Uterus (tissue), 4 donors: ENCODE results near the gene CAMK2A. TPM values are rescaled to one million over a fixed set of nuclear protein-coding genes. Genes with fewer than 3 reads are reported as not detected.

ENCODE experiments used
- DNase-seq, 2 donors: peaks; one replicate each; pipeline ENCODE4 v3.0.0-alpha.2; 2019 to 2020
- H3K27ac ChIP-seq, 2 donors: fragments of 200-600 bp; sonication (generic); 1 replicate in 1 of 2; 2 replicates in 1 of 2; pipeline ENCODE4 v1.5.1; 2016 to 2018
- H3K27me3 ChIP-seq, 2 donors: fragments of 200-600 bp; sonication (generic); one replicate each; pipeline ENCODE4 v1.5.1; 2018 to 2019; ENCODE audit warnings: control low read depth in 1 of 2
- H3K36me3 ChIP-seq, 2 donors: fragments of 200-600 bp; sonication (generic); one replicate each; pipeline ENCODE4 v1.5.1; 2019; ENCODE audit warnings: control low read depth in 1 of 2
- H3K4me1 ChIP-seq, 2 donors: fragments of 200-600 bp; sonication (generic); one replicate each; pipeline ENCODE4 v1.5.1; 2018 to 2019; ENCODE audit warnings: control low read depth in 1 of 2
- H3K4me3 ChIP-seq, 2 donors: fragments of 200-600 bp; sonication (generic); 1 replicate in 1 of 2; 2 replicates in 1 of 2; pipeline ENCODE4 v1.5.1; 2018 to 2019; ENCODE audit warnings: mild to moderate bottlenecking in 1 of 2
- H3K9me3 ChIP-seq, 2 donors: fragments of 200-600 bp; sonication (generic); one replicate each; pipeline ENCODE4 v1.5.1; 2019; ENCODE audit warnings: control low read depth in 1 of 2
- POLR2A ChIP-seq, 2 donors: fragments of 450-650 bp; IDR thresholded peaks; one replicate each; pipeline ENCODE4 v1.6.1; 2016; ENCODE audit warnings: antibody characterized with exemption in 2 of 2, mild to moderate bottlenecking in 1 of 2, moderate library complexity in 1 of 2
- intact Hi-C: fragments of 100-400 bp; cut with DNase I; formaldehyde crosslinking; loops from one replicate; pipeline ENCODE4 v1.15.1; 2023; ENCODE audit warnings: low total_unique reads
- total RNA-seq, 4 donors: library from RNA; depleted of rRNA in 3 of 4; stranded (reverse); fragments of >200 nt in 3 of 4; gene quantifications; one replicate each; pipeline versions ENCODE4 v1.1.0 to v1.2.4, GENCODE V29; 2014 to 2023
- TF ChIP-seq, protein P1 (sequence below), 4 experiments: fragments of 200-600 bp in 2 of 4; fragments of 450-650 bp in 2 of 4; sonication (generic) in 2 of 4; IDR thresholded peaks; one replicate each; pipeline ENCODE4 v1.5.1; 2016 to 2019; ENCODE audit warnings: antibody characterized with exemption in 4 of 4, mild to moderate bottlenecking in 2 of 4, moderate library complexity in 1 of 4
- donor health status: DM: yes; HTN: yes; CAD: no.

CAMK2A gene
- total RNA-seq, 4 donors from 2014 or later: under 0.01 to 23.7 (median 4.3) TPM

DNA sequence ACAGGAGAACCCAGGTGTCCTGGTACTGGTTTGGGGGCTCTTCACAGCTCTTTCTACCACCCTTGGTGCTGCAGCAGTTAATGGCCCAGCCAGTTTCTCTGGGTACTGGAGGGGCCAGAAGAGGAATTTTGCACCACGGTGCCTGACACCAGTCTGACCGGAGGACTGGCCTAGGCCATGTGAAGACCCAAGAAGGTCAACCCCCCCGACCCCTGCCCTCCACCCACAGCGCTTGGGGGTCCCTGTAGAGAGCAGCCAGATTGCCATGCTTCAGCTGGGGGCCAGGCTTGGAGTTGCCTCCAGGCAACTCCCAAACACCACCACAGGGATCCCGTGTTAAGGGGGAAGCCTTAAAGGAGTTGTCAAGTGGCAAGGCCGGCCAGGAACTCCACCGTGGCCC is 6.9 kb upstream of the CAMK2A start:
- no peak for TF ChIP-seq POLR2A (IDR thresholded peaks at IDR 0.05)
- TF ChIP-seq, protein P1, sequence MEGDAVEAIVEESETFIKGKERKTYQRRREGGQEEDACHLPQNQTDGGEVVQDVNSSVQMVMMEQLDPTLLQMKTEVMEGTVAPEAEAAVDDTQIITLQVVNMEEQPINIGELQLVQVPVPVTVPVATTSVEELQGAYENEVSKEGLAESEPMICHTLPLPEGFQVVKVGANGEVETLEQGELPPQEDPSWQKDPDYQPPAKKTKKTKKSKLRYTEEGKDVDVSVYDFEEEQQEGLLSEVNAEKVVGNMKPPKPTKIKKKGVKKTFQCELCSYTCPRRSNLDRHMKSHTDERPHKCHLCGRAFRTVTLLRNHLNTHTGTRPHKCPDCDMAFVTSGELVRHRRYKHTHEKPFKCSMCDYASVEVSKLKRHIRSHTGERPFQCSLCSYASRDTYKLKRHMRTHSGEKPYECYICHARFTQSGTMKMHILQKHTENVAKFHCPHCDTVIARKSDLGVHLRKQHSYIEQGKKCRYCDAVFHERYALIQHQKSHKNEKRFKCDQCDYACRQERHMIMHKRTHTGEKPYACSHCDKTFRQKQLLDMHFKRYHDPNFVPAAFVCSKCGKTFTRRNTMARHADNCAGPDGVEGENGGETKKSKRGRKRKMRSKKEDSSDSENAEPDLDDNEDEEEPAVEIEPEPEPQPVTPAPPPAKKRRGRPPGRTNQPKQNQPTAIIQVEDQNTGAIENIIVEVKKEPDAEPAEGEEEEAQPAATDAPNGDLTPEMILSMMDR (IDR thresholded peaks at IDR 0.05): no peak
- intact Hi-C loops: no loop called here

DNA sequence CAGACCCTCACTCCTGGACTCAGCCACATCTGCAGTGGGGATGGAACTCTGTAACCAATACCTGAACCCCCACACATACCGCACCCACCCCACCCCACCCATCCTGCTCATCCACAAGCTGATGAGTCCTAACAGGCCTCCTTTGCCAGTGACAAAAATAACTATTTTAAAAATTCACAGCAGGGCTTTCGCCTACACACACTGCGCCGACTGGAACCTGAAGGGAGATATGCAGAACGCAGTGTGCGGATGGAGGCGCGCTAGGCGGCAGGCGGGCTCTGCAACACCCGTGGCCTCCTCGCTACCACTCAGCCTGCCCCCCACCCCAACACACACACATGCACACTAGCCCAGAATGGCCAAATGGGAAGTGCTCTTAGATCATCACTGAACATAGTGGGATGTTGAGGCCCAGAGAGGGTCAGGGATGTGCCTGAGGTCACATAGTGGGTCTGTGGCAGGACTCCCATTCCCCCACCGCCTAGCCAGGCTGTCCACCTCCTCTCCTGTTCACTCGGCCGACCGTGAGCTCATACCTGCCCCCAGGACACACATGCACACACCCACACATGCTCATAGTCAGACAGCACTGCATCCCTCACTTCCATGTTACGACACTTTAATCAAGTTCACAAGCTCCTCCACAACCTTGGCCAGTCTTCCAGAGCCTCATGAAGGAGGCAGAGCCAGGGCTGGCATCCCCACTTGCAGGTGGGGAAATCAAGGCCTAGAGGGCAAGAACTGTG is 6.3 kb upstream of the CAMK2A start:
- intact Hi-C loops: no loop called here
- no peaks in the 10 kb centered on the region for H3K36me3 ChIP-seq
- H3K27ac ChIP-seq: peak overlapping the region; percentile 28 to 63
- peaks cover 5 to 9% of the 10 kb centered on the region in 2 donors for H3K4me1 ChIP-seq
- H3K9me3 ChIP-seq: no peaks in the 10 kb centered on the region
- H3K27me3 ChIP-seq: no peaks in the 10 kb centered on the region
- no peak for DNase-seq
- TF ChIP-seq, protein P1 (IDR thresholded peaks at IDR 0.05): no peak
- TF ChIP-seq POLR2A (IDR thresholded peaks at IDR 0.05): no peak
- H3K4me3 ChIP-seq: no peak overlapping the region

More for the DNA sequence above, 6.9 kb upstream of the CAMK2A start:
- peak overlapping the region in 1 of 2 donors; percentile 63 for H3K27ac ChIP-seq
- peaks cover 5 to 9% of the 10 kb centered on the region in 2 donors for H3K4me1 ChIP-seq
- no peaks in the 10 kb centered on the region for H3K27me3 ChIP-seq
- no peak for DNase-seq
- no peaks in the 10 kb centered on the region for H3K9me3 ChIP-seq
- H3K36me3 ChIP-seq: no peaks in the 10 kb centered on the region
- no peak overlapping the region for H3K4me3 ChIP-seq

DNA sequence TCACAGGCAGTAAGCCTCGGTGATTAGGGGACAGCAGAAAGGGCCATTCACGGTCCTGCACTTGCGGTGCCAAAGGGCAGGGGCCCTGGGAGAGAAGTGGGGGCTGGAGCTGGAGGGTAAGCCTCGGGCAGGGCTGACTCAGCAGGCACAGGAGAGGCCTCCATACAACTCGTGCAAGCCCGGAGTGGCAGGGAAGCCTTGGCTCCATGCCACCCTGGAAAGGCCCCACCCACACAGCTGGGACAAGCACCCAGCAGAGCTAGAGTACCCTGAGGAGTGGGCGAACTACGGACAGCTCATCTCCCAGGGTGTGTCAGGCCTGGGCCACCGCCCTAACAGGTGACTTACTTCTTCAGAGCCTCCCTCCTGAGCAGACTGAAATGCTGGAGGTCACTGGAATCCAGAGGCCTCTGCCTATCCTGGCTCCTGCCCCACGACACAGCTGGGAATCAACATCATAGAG is 5.6 kb upstream of the CAMK2A start:
- H3K9me3 ChIP-seq: no peaks in the 10 kb centered on the region
- no peaks in the 10 kb centered on the region for H3K27me3 ChIP-seq
- no peak overlapping the region for H3K4me3 ChIP-seq
- intact Hi-C loops: no loop called here
- H3K4me1 ChIP-seq: peaks cover 5 to 9% of the 10 kb centered on the region in 2 donors
- peak overlapping the region; percentile 28 to 63 for H3K27ac ChIP-seq
- no peaks in the 10 kb centered on the region for H3K36me3 ChIP-seq
- peak; percentile 54 to 63 for DNase-seq
- no peak for TF ChIP-seq POLR2A (IDR thresholded peaks at IDR 0.05)
- TF ChIP-seq, protein P1 (IDR thresholded peaks at IDR 0.05): no peak

DNA sequence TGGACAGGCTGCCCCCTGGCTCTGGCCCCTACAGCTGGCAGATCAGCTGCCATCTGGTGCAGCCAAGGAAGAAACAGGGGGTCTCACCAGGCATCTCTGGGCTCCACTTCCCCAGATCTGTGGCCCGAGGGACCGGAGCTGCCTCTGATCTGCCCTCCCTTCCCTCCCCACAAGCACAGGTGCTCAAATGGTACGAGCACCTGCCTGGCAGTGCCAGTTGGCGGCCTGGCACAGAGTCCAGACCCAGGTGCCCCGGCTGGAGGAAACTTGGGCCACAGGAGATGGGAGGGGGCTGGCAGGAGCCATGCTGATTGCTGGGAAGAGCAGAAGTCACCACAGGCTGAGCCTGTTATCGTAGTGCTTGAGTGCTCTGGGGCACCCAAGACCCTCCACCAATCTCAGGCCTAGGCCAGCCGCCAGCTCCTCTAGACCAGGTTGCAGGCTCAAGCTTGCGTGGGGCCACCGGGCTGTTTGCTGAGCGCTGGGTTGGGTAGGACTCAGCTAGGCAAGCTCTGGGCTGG is 5.0 kb upstream of the CAMK2A start:
- Histone ChIP-seq H3K4me1 (peaks cover 5 to 9% of the 10 kb centered on the region in 2 donors), H3K36me3 (no peaks in the 10 kb centered on the region), H3K9me3 (no peaks in the 10 kb centered on the region), H3K4me3 (no peak overlapping the region), H3K27ac (peak overlapping the region; percentile 28 to 63), H3K27me3 (no peaks in the 10 kb centered on the region)
- intact Hi-C loops: no loop called here
- DNase-seq: no peak
- TF ChIP-seq, protein P1 (IDR thresholded peaks at IDR 0.05): no peak
- TF ChIP-seq POLR2A (IDR thresholded peaks at IDR 0.05): no peak
